NB4 (cell line): Measurements from ENCODE around the gene PNKP.

Source experiments
- TF ChIP-seq, protein P1 (sequence below): IDR thresholded peaks from one replicate; pipeline ENCODE4 v1.5.1; 2012; ENCODE audit warnings: low read depth, low read length
- TF ChIP-seq, protein P2 (sequence below): IDR thresholded peaks from 2 replicates; pipeline ENCODE4 v1.6.1; 2011; ENCODE audit warnings: low read depth, low read length

DNA sequence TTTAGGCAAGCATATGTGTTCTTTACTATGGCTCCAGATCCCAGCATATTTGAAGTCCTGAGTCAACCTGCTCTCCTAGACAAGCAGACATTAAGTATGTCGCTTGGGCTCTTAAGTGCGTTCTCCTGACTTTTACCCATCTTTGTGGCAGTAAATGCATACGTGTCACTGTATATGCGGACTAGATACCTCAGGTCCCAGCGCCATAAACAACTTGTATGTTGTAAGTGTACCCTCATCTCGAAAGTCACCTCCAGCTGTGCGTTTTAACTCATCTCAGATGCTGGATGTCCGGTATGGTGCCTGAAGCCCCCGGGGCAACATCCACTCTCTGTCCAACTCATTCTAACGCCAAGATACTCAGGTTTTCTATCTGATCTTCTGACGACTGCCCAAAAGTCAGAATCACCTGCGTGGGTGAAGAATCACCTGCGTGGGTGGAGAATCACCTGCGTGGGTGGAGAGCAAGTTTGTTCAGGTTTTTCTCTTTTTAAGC, 14.7 kb downstream of the PNKP start:
- TF ChIP-seq, protein P1, sequence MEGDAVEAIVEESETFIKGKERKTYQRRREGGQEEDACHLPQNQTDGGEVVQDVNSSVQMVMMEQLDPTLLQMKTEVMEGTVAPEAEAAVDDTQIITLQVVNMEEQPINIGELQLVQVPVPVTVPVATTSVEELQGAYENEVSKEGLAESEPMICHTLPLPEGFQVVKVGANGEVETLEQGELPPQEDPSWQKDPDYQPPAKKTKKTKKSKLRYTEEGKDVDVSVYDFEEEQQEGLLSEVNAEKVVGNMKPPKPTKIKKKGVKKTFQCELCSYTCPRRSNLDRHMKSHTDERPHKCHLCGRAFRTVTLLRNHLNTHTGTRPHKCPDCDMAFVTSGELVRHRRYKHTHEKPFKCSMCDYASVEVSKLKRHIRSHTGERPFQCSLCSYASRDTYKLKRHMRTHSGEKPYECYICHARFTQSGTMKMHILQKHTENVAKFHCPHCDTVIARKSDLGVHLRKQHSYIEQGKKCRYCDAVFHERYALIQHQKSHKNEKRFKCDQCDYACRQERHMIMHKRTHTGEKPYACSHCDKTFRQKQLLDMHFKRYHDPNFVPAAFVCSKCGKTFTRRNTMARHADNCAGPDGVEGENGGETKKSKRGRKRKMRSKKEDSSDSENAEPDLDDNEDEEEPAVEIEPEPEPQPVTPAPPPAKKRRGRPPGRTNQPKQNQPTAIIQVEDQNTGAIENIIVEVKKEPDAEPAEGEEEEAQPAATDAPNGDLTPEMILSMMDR = no peak
- TF ChIP-seq, protein P2, sequence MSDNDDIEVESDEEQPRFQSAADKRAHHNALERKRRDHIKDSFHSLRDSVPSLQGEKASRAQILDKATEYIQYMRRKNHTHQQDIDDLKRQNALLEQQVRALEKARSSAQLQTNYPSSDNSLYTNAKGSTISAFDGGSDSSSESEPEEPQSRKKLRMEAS = no peak
